ENCODE data around the gene SMURF1. TPM values are rescaled to one million over a fixed set of nuclear protein-coding genes. Genes with fewer than 3 reads are reported as not detected.

The SMURF1 gene
- total and polyA plus RNA-seq, 2 of the 8 experiments (the other 6 are each of a cell fraction or from before 2014, with no cell fraction given): 9.6 to 24.5 TPM

GRCh38 chr7:99041526-99041925 lies 102.4 kb downstream of the SMURF1 start (continued):
- TF ChIP-seq BCL11A (IDR thresholded peaks at IDR 0.05; ENCODE audit: low read depth in 2 of 2, low read length in 2 of 2): no peak
- no peak for TF ChIP-seq RXRA (IDR thresholded peaks at IDR 0.05; ENCODE audit: insufficient read depth, low read depth, low read length)
- no peak for TF ChIP-seq CBX8 (IDR thresholded peaks at IDR 0.05; ENCODE audit: borderline replicate concordance, low read depth, low read length)
- TF ChIP-seq POU5F1 (IDR thresholded peaks at IDR 0.05; ENCODE audit: low read depth, low read length): no peak

Measured in H1 (cell line).